ENCODE data around the gene CFAP119. TPM values are rescaled to one million over a fixed set of nuclear protein-coding genes. Genes with fewer than 3 reads are reported as not detected.

CFAP119 gene
- total and polyA plus RNA-seq, 2 experiments from 2014 or later, result 2.2 to 5.2 TPM

DNA sequence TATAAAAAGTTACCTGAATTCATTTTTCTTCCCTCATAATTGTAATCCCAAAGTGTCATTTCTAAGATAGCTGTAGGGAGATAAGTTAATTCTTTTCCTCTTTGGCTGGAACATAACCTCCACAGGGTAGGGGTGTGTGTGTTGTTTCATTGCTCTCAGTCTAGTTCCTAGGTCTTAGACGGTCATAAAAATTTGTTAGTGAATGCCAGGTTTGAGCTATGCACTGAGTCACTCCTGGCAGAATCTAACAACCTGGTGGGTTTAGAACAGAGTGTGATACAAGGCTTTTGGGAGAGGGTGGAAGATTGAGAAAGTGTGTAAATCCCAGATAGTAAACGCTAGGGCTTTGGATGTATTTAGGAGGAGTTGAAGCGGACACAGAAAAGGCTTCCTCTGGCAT, 14.5 kb downstream of the CFAP119 start:
- Histone ChIP-seq H3K9me2 (ENCODE audit: insufficient read depth) (no peaks in the 10 kb centered on the region), H3K27me3 (ENCODE audit: insufficient read depth) (no peaks in the 10 kb centered on the region), H2AFZ (peak overlapping the region; percentile 88), H3K4me1 (ENCODE audit: insufficient read depth) (peaks cover 7% of the 10 kb centered on the region; the same call in 1 of the 2 replicates), H3K4me2 (peak overlapping the region; percentile 74), H3K4me3 (peak overlapping the region; percentile 48), H3K79me2 (replicated peaks; ENCODE audit: insufficient read depth) (peaks cover 15% of the 10 kb centered on the region), H3F3A (replicated peaks; ENCODE audit: low read depth) (peaks cover 4% of the 10 kb centered on the region; the same call in 1 of the 2 replicates), H4K20me1 (replicated peaks; ENCODE audit: insufficient read depth) (no peaks in the 10 kb centered on the region; the same call in 1 of the 2 replicates), H3K27ac (ENCODE audit: low read depth) (peak overlapping the region; percentile 91), H3K36me3 (ENCODE audit: insufficient read depth) (no peaks in the 10 kb centered on the region; the same call in 1 of the 2 replicates)
- H3K27me3 Mint-ChIP-seq (ENCODE audit: insufficient read depth, low read depth, poor library complexity), result peaks cover 16% of the 10 kb centered on the region
- DNase-seq (ENCODE audit: low spot score) (no peak), ATAC-seq (no peak)
- peak overlapping the region; percentile 94 for H3K27ac Mint-ChIP-seq
- no peaks in the 10 kb centered on the region for H3K9me3 Mint-ChIP-seq
- TF ChIP-seq, protein P1, sequence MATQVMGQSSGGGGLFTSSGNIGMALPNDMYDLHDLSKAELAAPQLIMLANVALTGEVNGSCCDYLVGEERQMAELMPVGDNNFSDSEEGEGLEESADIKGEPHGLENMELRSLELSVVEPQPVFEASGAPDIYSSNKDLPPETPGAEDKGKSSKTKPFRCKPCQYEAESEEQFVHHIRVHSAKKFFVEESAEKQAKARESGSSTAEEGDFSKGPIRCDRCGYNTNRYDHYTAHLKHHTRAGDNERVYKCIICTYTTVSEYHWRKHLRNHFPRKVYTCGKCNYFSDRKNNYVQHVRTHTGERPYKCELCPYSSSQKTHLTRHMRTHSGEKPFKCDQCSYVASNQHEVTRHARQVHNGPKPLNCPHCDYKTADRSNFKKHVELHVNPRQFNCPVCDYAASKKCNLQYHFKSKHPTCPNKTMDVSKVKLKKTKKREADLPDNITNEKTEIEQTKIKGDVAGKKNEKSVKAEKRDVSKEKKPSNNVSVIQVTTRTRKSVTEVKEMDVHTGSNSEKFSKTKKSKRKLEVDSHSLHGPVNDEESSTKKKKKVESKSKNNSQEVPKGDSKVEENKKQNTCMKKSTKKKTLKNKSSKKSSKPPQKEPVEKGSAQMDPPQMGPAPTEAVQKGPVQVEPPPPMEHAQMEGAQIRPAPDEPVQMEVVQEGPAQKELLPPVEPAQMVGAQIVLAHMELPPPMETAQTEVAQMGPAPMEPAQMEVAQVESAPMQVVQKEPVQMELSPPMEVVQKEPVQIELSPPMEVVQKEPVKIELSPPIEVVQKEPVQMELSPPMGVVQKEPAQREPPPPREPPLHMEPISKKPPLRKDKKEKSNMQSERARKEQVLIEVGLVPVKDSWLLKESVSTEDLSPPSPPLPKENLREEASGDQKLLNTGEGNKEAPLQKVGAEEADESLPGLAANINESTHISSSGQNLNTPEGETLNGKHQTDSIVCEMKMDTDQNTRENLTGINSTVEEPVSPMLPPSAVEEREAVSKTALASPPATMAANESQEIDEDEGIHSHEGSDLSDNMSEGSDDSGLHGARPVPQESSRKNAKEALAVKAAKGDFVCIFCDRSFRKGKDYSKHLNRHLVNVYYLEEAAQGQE (IDR thresholded peaks at IDR 0.05; ENCODE audit: unreplicated experiment), result no peak
- TF ChIP-seq POLR2AphosphoS5 (IDR thresholded peaks at IDR 0.05; ENCODE audit: low read depth), result no peak
- TF ChIP-seq JUNB (IDR thresholded peaks at IDR 0.05; ENCODE audit: unreplicated experiment), result no peak
- no peak for TF ChIP-seq EZH2phosphoT487 (IDR thresholded peaks at IDR 0.05; ENCODE audit: unreplicated experiment)
- TF ChIP-seq EZH2 (IDR thresholded peaks at IDR 0.05; ENCODE audit: low read depth, unreplicated experiment), result no peak
- TF ChIP-seq NANOG (IDR thresholded peaks at IDR 0.05; ENCODE audit: borderline replicate concordance), result no peak
- TF ChIP-seq ZNF114 (CRISPR knock-in tag; IDR thresholded peaks at IDR 0.05), result no peak
- TF ChIP-seq ZNF331 (CRISPR knock-in tag; IDR thresholded peaks at IDR 0.05; ENCODE audit: low read depth), result no peak
- TF ChIP-seq, protein P2, sequence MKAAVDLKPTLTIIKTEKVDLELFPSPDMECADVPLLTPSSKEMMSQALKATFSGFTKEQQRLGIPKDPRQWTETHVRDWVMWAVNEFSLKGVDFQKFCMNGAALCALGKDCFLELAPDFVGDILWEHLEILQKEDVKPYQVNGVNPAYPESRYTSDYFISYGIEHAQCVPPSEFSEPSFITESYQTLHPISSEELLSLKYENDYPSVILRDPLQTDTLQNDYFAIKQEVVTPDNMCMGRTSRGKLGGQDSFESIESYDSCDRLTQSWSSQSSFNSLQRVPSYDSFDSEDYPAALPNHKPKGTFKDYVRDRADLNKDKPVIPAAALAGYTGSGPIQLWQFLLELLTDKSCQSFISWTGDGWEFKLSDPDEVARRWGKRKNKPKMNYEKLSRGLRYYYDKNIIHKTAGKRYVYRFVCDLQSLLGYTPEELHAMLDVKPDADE (IDR thresholded peaks at IDR 0.05), result no peak
- TF ChIP-seq STAT1 (IDR thresholded peaks at IDR 0.05; ENCODE audit: unreplicated experiment), result no peak
- TF ChIP-seq, protein P3, sequence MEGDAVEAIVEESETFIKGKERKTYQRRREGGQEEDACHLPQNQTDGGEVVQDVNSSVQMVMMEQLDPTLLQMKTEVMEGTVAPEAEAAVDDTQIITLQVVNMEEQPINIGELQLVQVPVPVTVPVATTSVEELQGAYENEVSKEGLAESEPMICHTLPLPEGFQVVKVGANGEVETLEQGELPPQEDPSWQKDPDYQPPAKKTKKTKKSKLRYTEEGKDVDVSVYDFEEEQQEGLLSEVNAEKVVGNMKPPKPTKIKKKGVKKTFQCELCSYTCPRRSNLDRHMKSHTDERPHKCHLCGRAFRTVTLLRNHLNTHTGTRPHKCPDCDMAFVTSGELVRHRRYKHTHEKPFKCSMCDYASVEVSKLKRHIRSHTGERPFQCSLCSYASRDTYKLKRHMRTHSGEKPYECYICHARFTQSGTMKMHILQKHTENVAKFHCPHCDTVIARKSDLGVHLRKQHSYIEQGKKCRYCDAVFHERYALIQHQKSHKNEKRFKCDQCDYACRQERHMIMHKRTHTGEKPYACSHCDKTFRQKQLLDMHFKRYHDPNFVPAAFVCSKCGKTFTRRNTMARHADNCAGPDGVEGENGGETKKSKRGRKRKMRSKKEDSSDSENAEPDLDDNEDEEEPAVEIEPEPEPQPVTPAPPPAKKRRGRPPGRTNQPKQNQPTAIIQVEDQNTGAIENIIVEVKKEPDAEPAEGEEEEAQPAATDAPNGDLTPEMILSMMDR (conservative IDR thresholded peaks at IDR 0.05; ENCODE audit: low read depth in 2 of 2), result no peak
- TF ChIP-seq, protein P4, sequence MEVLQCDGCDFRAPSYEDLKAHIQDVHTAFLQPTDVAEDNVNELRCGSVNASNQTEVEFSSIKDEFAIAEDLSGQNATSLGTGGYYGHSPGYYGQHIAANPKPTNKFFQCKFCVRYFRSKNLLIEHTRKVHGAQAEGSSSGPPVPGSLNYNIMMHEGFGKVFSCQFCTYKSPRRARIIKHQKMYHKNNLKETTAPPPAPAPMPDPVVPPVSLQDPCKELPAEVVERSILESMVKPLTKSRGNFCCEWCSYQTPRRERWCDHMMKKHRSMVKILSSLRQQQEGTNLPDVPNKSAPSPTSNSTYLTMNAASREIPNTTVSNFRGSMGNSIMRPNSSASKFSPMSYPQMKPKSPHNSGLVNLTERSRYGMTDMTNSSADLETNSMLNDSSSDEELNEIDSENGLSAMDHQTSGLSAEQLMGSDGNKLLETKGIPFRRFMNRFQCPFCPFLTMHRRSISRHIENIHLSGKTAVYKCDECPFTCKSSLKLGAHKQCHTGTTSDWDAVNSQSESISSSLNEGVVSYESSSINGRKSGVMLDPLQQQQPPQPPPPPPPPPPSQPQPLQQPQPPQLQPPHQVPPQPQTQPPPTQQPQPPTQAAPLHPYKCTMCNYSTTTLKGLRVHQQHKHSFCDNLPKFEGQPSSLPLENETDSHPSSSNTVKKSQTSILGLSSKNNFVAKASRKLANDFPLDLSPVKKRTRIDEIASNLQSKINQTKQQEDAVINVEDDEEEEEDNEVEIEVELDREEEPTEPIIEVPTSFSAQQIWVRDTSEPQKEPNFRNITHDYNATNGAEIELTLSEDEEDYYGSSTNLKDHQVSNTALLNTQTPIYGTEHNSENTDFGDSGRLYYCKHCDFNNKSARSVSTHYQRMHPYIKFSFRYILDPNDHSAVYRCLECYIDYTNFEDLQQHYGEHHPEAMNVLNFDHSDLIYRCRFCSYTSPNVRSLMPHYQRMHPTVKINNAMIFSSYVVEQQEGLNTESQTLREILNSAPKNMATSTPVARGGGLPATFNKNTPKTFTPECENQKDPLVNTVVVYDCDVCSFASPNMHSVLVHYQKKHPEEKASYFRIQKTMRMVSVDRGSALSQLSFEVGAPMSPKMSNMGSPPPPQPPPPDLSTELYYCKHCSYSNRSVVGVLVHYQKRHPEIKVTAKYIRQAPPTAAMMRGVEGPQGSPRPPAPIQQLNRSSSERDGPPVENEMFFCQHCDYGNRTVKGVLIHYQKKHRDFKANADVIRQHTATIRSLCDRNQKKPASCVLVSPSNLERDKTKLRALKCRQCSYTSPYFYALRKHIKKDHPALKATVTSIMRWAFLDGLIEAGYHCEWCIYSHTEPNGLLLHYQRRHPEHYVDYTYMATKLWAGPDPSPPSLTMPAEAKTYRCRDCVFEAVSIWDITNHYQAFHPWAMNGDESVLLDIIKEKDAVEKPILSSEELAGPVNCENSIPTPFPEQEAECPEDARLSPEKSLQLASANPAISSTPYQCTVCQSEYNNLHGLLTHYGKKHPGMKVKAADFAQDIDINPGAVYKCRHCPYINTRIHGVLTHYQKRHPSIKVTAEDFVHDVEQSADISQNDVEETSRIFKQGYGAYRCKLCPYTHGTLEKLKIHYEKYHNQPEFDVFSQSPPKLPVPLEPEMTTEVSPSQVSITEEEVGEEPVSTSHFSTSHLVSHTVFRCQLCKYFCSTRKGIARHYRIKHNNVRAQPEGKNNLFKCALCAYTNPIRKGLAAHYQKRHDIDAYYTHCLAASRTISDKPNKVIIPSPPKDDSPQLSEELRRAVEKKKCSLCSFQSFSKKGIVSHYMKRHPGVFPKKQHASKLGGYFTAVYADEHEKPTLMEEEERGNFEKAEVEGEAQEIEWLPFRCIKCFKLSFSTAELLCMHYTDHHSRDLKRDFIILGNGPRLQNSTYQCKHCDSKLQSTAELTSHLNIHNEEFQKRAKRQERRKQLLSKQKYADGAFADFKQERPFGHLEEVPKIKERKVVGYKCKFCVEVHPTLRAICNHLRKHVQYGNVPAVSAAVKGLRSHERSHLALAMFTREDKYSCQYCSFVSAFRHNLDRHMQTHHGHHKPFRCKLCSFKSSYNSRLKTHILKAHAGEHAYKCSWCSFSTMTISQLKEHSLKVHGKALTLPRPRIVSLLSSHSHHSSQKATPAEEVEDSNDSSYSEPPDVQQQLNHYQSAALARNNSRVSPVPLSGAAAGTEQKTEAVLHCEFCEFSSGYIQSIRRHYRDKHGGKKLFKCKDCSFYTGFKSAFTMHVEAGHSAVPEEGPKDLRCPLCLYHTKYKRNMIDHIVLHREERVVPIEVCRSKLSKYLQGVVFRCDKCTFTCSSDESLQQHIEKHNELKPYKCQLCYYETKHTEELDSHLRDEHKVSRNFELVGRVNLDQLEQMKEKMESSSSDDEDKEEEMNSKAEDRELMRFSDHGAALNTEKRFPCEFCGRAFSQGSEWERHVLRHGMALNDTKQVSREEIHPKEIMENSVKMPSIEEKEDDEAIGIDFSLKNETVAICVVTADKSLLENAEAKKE (CRISPR knock-in tag; IDR thresholded peaks at IDR 0.05), result no peak
- TF ChIP-seq CREB1 (CRISPR knock-in tag; IDR thresholded peaks at IDR 0.05; ENCODE audit: low read depth), result no peak
- H3K4me1 Mint-ChIP-seq, result peaks cover 8% of the 10 kb centered on the region
- peak overlapping the region; percentile 97 for H3K4me3 Mint-ChIP-seq
- H3K36me3 Mint-ChIP-seq (ENCODE audit: low read depth), result peaks cover 35% of the 10 kb centered on the region

Data from GM23338 (cell line).